NCI-H446 (cell line): ENCODE results near the gene MID1.

Experiments used
- DNase-seq, 2 experiments: peaks; one replicate each; lab custom pipeline; 2025; lab: John Stamatoyannopoulos, UW

The MID1 gene, protein sequence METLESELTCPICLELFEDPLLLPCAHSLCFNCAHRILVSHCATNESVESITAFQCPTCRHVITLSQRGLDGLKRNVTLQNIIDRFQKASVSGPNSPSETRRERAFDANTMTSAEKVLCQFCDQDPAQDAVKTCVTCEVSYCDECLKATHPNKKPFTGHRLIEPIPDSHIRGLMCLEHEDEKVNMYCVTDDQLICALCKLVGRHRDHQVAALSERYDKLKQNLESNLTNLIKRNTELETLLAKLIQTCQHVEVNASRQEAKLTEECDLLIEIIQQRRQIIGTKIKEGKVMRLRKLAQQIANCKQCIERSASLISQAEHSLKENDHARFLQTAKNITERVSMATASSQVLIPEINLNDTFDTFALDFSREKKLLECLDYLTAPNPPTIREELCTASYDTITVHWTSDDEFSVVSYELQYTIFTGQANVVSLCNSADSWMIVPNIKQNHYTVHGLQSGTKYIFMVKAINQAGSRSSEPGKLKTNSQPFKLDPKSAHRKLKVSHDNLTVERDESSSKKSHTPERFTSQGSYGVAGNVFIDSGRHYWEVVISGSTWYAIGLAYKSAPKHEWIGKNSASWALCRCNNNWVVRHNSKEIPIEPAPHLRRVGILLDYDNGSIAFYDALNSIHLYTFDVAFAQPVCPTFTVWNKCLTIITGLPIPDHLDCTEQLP

DNA sequence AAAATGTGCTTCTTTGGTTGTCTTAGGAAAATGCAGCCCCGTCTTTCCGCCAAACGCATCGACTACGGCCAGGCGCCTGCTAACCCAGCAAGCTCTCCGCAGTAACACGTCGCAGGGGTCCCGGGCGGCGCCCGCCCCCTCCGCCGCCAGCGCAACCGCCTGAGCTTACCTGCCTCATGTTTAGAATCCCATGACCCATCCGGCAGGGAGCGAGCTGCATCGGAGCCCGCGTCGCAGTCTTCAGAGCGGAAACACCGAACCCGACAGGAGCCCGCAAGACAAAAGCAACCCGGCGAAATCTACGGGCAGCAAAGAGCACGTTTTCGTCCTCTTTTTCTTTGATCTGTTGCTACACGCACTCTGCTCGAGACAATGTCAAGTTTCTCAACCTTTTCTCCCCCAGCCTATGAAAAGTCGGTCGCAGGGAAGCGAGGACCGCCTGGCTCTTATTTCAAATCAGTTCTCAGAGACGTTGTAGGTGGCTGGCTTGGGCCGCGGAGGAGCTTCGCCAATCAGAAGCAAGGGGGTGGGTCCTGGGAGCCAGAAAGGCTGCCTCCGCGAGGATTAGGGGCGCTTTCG is at the start of gene MID1:
Gene MID1, minus strand, starts transcription at position 465 of the 579 bp plus-strand sequence. CDS start 53,038 bp downstream, outside the sequence.
- peak in 1 of 2 experiments; percentile 56 for DNase-seq

DNA sequence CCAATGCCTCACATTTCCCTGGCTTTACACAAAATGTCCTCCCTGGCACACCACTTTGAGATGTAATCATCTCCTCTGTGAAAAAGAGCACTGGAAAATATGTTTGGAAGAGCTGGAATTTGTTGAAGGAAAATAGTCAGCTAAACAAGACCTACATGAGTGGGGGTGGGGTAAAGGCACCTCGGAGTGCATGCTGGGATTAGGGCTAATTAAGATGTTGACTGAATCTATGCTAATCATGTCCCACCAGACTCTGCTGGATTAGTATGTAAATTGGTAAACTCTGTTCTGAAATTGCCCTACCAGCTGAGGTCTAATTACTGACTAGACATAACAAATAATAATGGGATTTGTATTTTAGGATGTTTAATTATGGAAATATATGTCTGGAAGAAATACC is 46.8 kb upstream of the MID1 start:
- DNase-seq: no peak

DNA sequence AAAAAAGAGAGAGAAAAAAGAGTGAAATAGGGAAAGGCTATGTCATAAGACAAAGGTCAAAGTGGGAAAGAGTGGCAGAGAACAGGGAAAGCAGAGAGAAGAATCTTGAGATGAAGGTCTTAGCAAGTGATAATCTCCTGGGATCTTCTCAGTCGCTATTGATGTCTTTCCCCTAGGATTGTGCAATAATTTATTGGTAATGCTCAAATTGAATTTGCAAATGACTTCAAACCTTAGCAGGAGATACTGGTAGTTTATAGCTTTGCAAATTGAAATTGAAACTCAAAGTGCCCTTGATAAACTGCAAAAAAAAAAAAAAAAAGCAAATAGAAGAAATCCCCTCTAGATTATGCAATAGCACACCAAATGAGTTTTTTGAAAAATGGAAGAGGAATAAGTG is 45.7 kb upstream of the MID1 start:
- no peak for DNase-seq

DNA sequence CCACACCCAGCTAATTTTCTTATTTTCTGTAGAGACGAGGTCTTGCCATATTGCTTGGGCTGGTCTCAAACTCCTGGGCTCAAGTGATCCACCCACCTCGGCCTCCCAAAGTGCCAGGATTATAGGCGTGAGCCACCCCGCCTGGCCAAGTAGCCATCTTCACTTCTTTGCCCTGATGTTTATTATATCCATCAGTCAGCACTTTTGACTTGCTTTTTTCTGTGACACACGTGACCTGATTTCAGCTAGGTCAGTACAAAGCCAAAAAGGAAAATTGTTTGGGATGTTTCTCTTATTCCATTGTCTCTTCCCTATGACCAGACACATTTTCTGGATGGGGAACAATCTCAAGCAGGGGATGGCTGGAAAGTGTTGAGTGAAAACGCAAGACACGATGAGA is 45.3 kb upstream of the MID1 start:
- DNase-seq: no peak

DNA sequence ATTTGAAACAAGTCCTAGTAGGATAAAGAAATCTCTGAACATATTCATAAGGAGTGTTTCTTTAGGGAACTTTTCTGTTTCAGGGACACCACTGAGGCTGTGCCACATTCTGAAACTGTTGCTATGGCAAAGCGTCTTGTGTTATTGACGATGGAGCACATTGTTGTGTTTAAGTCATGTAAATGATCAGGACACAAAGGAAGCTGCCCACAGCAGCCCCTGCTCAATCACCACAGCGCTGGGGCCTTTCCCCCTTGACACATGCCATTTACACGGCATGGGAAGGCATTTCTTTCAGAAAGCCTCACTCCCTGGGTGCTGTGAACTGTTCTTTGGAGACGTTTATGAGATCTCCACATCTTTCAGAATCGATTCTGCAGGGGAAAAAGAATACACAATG is 39.8 kb upstream of the MID1 start:
- DNase-seq: no peak

DNA sequence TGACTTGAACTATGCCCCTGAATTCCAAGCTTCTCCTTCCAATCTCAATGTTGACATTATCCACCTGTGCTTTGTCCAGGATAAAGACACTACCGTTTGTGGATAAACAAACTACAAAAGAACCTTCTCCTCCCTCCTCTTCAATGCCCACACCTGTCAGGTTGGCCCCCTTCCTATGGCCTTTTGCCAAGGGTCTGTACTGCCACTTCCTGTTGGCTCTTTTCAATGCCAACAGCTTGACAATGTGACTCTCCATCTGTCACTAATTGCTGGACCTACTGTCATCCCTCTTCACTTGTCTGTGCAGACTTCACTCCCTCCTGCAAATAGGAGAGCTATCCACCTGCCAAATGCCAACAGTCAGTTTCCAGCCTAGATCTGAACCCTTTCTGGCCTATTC is 35.8 kb upstream of the MID1 start:
- peak in 1 of 2 experiments; percentile 2 for DNase-seq

DNA sequence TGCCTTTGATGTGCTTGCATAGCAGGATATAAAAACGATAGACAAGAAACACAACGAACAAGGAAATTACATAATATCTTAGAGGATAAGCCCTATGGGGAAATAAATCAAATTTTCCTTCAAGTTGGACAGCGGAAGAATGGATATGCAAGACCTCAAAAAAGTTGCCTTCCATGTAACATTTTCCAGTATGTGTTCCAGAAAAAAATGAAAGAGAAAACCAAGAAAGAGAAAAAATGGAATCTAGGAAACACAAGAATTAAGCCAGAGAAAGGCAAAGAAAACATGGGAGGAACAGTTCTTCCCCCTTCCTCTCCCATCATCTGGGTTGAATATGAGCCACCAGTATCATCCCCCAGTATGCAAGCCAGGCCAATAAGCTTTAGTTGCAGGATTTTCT is 34.6 kb upstream of the MID1 start:
- no peak for DNase-seq

DNA sequence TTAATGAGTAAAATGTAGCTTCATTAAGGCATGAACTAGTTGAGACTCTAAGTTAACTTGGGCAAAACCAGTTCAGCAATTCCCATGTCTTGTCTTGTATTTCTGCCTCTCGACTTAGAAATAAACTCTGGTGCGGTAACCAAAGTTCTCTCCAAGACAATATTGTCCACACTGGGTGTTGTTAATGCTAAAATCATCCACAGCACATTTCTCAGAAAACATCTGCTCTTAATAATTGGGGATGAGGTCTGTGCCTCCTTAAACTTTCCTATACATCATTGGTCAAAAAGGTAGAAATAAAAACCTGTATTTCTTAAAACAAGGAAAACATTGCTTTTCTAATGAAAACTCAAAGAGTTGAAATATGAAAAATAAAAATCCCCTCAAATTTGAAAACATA is 32.9 kb upstream of the MID1 start:
- DNase-seq: no peak

DNA sequence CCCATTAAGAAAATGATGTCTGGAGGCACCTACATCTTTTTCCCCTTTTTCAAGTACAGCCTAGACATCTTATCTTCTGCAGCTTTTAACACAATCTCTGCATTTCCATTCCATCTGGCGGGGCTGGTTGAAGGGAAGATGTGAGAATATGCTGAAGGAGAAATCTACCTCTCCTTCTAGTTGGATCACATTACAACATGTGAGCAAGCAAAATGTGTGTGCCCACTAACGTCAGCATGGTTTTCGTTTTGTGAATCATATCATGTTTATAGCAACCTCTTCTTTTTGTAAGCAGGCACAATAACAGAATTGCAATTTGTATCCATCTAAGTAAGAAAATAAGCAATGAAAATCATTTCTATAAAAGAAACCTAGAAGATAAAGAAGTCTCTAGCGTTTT is 28.9 kb upstream of the MID1 start:
- no peak for DNase-seq

DNA sequence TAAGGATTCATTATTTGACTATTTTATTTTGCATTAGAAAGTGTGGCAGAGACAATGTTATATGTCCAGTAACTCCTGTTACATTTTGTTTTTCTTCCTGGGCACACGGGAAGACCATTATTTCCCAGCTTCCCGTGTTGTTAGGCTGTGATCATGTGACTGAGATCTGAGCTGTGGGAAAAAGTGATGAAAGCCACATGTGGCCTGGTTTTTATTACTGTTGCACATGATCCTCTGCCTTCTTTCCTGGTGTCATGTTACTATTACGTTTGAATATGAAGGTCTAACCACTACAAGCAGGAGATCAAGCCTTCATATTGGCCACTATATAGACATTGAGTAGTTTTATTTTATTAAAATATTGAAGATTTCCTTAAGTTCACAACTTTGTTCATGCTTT is 28.2 kb upstream of the MID1 start:
- no peak for DNase-seq

DNA sequence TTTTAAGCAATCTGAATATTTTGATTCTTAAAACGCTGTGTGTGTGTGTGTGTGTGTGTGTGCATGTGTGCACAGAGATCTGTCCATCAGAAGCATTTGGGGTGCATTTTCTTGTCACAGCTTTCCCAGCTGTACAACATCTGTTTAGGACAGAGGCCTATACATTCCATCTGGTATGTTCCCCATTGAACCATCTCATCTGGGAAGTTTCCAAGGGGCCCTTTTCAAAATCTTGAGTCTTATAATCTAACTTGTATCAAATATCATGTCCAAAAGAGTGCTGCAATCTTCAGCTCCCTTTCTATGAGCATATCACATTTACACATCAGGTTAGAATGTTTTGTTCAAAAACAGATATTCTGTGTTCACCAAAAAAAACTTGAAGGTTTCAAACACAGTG is 16.5 kb upstream of the MID1 start:
- DNase-seq: no peak

DNA sequence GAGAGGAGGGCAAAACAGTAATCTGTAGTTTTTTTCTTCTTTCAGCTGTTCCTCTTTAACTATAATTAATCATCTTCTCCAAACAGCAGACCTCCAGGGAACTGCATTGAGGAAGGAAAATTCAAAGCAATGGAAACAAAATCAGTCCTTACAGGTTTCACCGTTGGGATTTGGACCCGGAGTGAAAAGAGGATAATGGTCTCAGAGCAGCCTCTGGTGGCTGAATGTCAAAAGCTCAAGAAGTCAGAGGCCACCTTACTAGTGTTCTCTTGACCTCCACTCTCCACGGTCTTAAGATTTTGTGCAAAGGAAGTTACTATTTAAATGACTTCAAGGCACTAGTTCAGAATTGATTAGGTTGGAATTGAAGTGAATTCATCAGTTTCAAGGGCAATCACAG is 16.0 kb upstream of the MID1 start:
- DNase-seq: peak in 1 of 2 experiments; percentile 3

DNA sequence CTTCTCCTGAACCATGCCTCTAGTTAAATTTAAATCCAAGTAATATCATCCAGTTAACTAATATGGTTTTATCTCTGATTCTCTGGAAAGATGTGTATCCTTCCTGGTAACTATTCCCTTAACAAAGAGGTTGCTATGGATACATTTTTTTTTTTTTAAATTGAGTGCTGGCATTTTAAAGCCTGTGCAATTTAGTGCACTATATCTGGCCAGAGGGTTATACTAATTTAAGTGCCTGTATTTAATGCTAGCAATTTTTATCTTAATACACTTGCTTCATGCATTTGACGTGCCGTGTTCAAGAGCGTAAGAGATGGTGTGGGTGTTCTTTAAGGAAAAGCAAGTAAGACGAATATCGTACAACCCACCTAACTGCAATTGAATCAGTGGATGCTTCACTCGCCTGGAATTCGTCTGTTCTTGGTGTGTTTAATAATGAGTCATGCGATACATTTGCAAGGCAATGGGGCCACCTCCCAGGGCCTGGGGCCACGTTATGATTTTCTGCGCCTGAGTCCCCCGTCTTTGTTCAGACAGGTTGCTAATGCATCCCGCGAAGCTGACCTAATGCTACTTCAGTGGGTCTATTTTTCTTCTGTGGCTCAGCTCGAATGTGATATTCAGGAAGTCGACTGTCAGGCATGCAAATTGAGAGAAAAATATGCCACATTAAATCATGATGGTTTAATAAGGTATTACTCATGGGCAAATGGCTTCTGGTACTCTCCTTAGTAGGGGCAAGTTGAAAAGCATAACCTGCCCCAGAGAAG is 14.2 kb upstream of the MID1 start:
- no peak for DNase-seq

DNA sequence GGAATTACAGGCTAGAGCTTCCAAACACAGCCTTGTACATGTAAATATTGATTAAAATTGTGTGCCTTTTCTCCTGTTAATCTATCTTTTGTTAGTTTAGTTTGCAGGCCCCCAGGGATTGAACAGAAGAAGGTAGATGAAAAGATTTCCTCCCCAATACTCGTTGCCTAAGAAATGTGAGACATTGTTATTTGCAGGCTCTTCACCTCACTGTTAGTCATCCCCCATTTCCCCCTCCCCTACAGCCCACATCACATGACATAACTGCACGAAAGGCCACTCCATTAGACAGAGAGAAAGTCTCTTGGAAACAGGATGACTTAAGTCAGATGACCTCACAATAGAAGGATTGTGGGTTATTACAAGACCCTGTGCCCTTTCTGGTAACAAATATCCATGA is 13.3 kb upstream of the MID1 start:
- DNase-seq: no peak

DNA sequence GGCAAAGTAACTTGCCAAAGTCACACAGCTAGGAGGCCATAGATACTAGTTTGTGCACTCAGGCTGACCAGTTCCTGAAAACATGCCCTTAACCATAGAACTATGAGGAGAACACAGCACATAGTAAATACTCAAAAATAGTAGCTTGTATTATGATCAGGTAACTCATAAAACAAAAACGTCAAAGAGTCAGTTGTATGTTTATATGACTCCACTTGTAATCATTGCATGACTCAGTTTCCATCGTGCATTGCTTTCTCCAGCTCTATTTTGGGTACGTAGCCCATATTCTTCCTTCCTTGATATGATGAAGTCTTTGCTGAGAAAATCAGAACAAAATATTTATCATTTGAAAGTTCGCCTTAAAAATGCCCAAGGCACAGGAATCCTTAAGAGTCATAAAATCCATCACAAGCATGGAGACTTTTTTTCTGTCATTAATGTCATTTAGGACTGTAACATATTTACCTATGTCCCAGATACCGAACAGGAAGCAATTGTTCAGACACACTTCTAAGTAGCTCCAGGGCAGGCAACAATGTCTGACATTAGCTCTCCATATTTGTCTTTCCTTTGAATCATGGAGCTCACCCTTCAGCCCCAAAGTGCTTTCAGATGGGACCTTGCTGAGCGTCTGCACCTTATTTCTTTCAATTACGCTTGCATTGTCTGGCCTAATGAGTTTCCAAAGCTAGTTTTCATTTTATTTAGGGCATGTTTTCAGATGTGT is 11.2 kb upstream of the MID1 start:
- no peak for DNase-seq

DNA sequence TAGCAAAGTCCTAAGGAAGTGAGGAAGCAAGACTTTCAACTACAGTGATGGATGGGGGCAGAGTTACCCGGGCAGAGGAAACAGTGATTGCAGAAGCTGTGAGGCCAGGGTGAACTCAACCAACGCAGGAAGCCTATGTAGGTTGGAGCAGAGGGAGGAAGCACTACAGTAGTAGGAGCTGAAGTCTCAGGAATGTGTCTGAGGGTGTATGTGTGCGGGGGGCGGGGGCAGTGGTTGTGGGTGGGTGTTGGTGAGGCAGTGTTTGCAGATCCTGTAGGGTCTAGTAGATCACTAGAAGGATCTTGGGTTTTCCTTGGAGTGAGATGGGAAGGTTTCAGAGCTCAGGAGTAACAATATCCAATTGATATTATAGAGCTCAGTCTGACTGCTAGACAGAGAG is 9.9 kb upstream of the MID1 start:
- DNase-seq: no peak

DNA sequence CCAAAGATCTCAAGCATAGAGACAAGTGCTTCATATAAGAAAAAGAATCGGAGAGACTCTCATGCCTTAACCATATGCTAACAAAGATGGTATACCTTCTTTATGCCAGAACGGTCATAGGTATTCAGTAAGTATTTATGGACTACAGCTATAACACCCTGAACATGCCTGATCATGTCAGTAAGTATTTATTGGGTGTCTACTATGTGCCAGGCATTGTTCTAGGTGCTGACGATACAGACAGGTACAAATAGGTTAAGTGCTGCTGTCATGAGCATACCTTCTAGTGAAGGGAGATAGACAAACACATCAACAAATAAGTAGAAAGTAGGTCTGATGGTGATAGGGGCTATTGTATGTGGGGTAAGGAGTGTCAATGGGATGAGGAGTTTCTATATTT is 9.5 kb upstream of the MID1 start:
- DNase-seq: no peak

DNA sequence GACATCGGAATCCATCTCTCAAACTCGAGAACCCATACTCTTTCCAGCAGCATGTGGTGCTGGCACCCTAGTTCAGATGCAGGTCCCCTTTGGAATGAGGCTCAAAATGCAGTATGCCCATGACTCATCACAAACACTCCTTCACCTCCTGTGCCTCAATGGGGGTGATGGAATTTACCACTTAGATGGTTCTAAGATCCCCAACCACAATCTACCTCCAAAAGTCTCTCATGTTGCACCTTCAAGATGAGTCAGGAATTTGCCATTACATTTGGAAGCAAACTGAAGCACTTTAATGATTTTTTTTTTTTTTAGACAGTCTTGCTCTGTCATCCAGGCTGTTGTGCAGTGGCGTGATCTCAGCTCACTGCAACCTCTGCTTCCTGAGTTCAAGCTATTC is 8.5 kb upstream of the MID1 start:
- DNase-seq: no peak

DNA sequence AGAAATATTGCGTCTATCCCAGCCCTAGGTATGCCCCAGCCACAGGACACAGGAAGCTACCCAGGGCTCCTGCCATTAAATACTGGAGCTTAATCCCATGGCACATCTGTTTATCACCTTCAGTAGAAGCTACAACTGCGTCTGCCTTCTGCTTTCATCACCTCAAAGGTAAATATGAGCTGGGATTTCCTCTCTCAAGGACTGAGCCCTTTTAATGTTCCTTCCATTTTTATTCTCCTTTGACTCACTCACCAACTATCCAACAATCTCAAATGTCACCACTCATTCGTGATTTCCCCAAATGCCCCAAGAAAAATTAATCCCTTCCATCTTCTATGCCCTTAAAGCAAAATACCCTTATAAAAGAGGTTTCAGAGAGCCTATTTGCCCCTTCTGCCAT is 1.8 kb upstream of the MID1 start:
- no peak for DNase-seq

DNA sequence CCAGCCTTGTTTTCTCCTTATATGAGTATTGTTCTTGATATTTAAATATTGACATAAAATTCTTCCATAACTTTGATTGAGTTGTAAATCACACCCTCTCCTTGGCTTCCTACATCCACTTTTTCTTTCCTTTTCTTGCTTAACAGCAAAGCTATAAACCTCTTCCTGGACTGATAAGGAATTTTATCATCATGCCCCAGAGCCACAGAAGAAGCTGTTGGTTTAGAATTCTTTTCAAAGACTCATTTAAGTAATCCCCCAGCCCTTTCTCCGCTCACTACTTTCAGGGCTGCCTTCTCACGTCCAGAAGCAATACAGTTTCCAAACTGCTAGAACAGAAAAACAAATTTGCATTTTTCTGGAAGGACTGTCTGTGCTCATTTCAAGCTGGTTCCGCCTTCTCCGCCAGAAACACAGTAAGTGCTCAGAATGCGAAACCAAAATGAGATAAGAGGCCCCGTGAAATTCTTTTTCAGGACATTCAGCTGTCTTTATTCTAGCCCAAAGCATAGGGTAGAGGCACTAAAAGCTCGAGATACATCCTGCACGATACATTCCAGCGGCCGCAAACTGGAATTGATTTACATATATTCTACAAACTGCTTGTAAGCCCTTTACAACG is 849 bp downstream of the MID1 start:
- no peak for DNase-seq

DNA sequence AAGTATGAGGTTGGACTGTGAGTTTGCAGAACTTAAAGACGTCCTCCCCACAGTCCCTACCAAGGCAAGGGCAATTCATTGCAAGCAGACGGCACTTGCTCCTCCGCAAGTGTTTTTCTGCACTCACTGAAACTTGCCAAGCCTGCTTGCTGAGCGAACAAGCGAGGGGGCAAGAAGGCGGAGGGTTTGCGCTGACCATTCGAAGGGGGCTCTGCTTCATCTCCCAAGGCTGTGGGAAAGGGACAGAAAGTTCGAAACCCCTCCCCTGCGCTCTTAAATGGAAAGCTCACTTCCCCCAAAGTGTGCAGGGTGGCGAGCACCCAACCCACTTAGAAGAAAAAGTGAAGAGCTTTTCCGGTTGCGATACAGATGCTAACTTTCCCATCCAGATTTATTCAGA is 1.4 kb downstream of the MID1 start:
- DNase-seq: no peak

DNA sequence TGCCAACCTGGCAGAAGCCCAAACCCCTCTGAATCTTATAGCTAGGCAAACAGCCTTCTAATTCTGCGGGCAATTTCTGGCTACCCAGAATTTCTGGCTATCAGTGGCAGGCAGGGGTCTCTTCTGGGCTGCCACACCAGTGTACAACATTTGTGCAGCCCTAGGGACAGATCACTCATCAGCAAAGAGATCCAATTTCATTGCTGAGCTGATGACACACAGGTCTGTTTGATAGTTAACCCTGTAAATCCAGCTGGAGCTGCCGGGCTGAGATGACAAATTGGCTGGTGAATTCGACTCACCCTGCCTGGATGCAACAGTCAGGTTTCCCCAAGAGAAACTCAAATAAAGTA is 2.4 kb downstream of the MID1 start:
- no peak for DNase-seq
